Islet precursor cell (in vitro differentiated cells): ENCODE data around the gene KAZN.
A peak's percentile ranks its signal among the peaks of the same experiment; 100 is the strongest.

Experiments used
- DNase-seq: peaks from one replicate; pipeline ENCODE4 v3.0.0-alpha.2; 2018

Gene KAZN

DNA sequence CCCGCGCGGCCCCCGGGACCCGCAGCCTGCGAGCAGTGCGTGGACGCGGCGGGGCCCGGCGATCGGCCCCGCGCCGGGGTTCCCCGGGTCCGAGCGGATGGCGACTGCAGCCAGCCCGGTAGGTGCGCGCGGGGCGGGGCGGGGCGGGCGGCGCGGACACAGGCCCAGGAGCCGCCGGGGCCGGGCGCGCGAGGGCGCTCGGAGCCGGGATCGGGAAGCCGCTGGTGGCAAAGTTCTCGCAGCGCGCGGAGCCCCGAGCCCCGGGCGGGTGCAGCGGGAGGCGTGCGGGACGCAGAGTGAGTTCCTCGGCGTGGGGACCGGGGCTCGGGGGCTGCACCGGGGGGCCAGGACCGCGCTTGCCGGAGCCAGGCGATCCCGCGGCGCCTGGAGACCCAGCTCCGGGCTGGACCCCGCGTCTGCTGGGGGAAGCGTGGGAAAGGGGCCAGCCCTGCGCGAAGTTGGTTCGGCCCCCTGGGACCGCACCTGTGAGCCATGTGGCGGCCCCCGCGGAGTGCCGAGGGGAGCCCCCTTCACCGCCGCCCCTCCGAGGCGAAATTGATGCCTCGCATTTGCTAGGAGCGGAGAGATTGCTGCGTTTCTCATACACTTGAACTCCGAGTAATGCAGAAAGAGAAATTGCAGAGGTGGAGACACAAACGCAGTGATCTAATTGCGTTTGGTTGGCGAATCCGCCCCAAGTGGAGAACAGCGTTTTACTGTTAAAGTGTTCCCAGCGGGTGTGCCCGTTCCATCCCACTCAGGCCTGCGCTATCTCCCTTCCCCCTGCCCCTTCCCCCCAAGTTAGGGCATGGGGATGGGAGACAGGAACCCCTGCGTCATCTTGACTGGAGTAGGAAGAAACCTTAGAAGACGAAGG, 326.2 kb downstream of the KAZN start:
- no peak for DNase-seq

DNA sequence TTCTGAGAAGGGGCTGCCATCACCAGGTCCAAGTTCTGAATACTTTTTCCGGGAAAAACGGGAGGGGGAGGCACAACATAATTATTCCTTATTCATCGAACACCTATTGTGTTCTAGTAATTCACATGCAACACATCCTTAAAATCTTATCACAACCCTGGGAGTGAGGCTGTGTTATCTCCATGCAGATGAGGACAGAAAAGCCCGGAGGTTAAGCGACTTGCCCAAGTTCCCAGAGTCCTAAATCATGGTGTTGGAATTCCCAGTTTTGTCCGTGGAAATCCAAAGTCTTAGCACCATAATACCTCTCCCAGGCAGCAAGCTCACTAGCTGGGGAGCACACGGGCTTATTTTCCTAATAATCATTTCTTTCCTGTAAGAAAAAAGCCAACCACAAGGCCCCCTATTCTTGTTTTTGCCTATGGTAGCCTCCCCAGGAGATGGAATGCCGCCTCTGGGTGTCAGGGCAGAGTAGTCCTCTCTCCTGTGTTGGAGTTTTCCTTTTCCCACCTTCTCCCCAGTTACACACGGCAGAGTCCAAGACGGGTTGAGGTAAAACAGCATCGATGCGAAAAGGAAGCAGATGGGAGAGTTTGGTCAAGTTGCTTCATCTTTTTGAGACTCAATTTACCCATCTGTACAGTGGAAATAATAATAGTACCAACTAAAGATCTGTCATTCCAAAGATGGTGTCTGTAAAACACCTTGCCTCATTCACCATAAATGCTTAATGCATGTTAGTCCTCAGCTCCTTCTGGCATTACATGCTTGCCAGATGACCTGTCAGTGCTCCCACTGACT, 327.1 kb downstream of the KAZN start:
- no peak for DNase-seq

DNA sequence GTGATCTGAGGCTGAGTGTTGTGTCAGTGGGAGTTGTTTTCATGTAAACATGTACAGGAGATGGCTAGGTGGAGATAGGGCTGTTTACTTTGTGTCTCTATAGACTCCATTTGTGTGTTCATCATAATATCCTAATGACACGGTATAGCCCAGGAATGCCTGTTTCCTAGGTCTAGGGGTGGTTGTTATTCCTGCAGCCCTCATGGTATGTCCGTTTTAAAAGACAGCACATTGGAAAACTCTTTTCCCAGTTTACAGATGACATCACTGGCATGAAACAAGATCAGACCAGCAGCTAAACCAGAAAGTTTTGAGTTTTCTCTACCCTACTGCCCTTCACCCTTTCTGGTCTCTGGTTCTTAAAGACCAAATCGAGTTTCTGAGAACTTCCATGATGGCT, 327.7 kb downstream of the KAZN start:
- no peak for DNase-seq

DNA sequence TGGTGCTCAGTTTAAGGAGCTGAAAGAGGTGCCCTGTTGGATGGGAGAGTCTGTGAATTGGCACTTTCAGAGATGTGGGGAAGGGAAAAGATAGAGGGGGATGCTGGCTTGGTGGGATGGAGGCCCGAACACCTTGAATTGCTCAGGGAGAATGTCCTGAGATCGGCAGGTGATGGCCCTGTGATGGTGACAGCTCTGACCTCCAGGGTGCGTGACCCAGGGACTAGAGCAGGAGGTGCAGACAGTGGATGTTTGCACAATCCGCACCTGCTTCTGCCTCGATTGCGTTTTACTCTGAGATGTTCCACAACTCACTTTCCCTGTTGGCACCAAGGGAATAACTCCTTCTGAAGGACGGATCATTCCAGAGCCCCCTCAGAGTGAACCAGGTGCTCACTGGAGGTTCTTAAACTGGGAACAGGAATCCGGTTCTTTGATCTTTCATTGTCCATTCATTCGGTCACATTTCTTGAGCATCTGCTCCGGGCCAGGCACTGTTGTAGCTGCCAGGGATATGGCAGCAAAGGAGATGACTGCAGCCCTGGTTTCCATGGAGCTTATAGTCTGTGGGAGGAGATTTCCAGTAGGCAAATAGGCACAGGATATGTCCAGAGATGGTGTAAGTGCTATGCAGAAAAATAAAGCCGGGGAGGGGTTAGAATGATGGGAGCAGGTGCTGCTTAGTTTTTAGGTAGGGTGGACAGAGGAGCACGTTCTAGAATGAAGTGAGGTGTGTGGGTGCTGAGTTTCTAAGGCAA, 328.5 kb downstream of the KAZN start:
- no peak for DNase-seq

DNA sequence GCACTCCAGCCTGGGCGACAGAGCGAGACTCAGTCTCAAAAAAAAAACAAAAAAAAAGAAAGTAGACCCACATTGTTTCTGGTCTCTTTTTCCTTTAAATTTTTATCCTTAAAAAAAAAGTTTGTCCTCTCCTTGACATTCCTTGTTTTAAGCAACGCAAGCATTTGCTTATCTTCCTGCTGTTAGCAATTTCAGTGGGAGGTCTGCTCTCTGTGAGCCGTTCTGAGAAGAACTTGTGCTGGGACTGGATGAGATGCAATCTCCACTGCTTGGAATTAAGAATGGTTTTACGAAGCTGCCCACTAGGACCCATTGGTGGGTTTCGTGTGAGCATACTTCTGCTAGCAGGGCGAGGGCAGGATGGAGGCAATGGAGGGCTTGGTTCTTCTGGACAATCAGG, 329.9 kb downstream of the KAZN start:
- no peak for DNase-seq

DNA sequence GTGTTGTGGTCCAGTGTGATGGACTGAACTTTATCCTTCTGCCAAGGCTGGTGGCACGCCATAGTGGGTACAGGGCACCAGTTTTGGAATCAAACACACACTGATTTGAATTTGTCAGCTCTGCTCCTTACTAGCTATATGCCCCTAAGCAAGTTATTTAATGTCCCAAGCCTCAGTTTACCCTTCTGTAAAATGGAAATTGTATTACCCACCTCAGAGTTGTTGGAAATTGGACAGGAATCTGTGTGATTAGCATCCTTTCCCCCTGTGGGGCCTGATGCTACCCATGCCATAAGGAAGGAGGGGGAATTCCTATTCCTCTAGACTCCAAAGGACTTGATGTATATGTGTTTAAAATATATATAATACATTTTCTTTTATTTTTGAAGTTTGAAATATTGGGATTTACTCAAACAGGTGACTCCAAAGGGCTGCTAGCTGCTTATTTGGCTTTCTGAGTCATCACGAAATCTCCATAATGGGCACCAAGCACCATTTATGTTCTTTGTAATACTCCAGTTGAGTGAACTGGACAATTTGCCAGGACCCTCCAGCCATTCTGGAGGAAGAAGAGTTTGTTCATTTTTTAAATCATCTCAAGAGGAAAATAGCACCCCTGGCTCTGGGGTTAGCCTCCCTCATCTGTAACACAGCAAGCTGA, 330.5 kb downstream of the KAZN start:
- DNase-seq, result no peak

DNA sequence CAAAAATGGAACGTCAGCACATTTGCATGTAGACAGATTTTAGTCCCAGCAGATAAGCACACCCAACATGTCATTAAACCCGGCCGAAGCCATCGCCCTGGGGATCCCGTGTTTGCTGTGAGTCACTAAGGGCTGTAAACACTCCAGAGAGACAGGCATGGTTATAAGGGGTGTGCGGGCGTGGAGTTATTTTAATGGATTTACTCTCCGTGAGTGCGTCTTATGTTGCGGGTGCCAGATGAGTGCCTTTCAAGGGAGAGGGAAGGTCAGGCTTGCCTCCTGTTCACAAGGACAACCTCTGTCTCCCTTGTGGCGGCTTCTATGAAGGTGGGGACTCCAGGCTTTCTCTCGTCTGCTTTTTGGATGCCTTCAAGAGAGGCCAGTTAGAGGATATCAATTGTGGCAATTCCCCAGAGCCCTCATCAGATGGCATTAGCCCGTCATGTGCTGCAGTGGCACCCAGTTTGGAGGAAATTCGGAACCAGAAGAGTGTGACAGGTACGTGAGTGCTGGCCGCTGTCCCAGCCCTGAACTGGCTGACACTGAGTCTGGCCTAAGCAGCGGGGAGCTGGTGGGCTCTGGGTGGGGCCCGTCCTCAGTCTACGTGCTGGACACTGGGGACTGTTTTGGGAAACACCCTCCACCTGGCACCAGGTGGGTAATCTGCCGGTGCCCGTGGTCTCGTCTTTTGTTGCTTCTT, 331.2 kb downstream of the KAZN start:
- peak; percentile 94 for DNase-seq

DNA sequence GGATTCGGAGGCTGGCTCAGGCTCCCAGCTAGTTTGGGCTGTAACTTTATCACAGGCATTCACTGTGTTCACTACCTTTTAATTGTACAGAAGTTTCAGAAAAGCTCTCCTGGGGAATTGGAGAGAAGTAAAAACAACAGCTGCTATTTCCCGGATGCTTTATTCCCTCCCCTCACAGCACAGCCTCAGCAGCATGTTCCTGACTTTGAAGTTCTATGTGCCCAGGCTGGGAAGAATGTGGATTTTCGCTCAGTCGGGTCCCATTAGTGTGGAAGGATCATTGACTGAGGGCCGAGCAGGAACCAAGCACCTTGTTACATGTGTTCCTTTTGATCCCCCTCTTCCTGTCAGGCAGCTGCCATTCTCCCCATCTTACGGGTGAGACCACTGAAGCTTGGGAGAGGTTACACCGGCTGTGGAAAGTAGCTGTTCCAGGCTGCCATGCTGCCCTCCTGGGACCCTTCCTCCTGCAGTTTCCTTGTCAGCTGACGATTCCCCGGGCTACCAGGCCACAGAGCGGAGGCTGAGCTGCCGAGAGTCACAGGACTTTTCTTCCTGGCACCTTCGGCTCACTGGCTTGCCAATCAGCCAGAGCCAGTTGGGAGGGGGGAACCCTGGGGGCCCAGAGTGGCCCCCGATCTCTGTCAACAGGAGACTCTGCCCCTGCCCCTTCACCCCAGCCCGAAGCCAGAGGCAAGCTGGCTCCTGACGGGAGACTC, 331.9 kb downstream of the KAZN start:
- DNase-seq, result no peak

DNA sequence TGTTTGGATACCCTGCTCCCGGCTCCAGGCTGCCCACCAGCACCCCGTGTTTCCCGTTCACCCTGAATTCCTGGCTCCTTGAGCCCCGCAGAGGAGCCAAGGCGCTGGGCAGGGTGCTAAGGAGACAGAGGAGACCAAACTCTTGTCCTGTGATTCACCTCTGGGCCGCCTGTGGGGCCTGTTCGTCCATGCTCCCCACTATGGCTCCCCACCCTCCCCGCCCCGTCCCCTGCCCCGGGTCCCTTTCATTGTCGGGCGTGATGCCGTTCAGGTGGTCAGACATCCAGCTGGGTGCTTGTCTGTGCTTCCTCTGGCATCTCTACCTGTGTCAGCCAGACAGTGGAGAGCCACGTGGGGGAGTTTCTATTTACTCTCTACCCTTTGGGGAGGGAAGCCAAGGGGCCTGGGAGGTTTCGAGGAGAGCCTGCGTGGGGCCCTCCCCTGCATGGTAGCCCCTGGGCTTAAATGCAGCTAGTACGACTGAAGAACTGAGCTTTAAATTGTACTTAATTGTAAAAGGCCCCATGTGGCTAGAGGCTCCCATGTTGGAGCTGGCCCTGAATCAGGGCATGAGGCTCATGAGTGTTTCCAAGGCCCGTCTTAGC, 333.7 kb downstream of the KAZN start:
- no peak for DNase-seq

DNA sequence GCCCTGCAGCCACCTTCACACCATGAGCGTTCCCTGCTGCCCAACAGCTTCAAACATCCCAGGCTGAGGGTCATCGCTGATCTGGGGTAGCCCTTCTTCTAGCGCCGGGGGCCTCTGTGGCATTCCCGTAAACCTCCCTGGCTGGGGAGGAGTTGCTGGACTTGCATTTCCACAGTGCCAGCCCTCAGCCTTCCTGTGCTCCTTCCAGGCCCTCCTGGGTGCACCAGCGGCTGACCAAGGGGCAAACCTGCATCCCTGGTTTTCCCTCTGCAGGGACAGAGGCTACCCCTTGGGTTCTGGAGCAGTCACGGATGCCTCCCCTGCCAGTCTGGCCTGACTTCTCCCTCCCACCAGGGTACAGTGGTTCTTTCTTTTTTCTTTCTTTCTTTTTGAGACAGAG, 336.4 kb downstream of the KAZN start:
- DNase-seq, result no peak

DNA sequence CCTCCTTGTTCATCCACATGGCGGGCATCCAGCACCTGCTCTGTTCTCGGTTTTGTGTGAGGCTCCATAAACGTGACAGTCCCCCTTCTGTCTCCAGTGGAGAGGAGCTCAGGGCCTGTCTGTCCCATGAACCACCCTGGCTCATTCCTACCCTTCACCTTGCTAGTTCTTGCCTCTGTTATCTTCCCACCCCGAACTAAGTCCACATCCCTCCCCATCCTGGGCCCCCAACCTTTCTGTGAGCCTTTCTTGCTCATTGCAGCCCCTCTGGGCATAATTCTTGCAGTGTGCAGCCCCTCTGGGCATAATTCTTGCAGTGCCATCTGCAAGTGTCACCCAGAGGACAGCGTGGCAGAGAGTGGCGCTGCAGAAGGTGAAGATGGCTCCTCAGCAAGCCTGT, 338.3 kb downstream of the KAZN start:
- DNase-seq, result no peak

DNA sequence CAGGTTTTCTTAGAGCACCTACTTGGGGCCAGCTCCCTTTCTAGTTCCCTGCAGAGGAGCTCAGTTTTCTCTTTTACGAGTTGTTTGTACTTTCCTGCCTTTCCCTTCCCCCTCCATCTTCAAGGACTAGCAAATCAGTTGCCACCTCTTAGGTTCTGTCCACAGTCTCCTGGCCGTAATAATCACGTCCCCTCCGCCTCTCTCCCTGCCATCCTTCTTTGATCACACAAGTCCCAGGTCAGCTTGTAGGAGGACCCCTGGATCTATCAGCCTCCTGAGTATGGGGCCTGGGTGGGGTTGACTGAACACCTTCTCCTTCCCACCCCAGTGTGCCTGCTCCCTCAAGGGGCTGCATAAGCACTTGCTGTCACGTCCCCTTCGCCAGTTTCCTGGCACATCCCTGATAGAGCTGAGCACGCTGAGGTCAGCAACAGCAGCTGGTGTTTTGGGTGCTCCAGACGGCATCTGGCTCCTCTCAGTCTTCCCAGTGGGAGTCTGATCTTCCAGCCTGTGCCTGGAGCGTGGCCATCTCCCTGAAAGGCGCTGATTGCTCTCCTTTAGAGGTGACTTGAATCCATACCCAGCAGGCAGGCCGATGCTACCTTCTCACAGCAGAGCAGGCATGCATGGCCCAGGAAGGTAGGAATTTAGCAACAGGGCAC, 338.9 kb downstream of the KAZN start:
- no peak for DNase-seq

DNA sequence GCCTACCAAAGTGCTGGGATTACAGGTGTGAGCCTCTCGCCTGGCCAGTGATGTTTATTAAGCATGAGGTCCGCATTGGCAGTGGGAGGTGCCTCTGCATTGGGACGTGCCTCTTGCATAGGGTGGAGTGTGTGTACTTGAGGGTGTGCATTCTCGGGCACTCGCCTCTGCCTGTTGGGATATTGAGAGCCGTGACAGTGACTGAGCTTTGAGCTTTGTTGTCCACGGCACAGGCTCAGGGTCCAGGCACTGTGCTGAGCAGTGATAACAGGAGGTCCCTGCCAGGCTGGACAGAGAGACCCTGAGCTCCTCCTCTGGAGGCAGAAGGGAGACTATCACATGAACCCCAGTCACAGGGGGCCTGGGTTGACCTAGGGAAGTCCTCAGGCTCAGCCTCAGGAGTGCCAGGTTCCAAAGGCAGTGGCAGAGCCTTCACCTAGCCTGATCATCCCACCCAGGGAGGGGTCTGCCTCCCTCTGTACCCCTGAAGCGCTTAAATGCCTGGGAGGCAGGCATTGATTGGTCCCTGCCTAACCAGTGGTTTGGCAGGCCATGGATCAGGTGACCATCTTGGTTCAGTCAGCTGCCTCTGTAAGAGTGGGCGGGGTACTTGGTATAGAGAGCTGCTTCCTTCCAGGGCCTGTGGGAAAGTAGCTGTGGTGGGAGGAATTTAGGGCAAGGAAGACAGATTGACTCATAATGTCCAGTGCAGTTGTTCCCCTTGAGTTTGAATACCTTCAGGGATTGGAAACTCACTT, 341.2 kb downstream of the KAZN start:
- DNase-seq, result peak; percentile 76

DNA sequence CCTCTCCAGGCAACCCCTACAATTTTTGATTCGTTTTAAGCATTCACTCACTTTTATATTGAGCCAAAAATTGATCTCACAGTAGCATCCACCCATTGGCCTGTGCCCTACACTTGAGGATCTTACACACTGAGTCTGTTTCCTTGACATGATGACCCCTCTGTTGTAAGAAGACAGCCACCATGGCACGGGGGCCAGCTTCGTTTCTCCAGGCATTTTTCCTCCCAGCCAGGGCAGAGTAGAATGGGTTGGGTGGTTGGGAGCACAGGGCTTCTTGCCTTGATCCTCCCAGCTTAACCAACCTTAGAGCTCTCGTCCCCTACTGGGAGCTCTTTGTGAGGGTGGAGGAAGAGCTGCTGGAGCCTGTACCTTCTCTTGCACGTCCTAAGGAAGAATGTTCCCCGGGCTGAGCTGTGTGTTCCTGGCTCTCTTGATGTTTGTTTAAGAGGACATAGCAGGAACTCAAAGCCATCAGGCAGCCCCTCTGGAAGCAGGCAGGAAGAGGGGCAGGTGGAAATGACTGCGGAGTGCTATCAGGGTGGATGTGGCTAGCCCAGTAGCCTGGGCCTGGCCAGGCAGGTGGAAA, 341.9 kb downstream of the KAZN start:
- no peak for DNase-seq

DNA sequence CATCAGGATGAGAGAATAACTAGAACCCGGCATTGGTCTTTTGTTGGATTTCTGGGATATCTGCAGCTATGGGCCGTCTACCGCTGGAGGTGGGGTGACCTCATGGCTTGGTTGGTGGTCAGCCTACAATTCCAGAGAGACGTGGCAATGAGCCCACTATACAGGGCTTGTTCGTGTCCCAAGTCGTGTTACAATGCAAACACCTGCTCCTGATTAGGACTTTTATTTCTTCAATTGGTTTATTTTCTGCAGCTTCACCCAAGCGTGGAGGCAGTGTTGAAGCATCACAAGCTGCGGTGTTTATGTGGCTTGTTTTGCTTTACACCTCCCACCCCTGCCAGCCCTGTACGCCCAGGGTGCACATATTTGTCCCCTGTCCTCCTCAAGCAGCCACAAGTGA, 343.4 kb downstream of the KAZN start:
- no peak for DNase-seq

DNA sequence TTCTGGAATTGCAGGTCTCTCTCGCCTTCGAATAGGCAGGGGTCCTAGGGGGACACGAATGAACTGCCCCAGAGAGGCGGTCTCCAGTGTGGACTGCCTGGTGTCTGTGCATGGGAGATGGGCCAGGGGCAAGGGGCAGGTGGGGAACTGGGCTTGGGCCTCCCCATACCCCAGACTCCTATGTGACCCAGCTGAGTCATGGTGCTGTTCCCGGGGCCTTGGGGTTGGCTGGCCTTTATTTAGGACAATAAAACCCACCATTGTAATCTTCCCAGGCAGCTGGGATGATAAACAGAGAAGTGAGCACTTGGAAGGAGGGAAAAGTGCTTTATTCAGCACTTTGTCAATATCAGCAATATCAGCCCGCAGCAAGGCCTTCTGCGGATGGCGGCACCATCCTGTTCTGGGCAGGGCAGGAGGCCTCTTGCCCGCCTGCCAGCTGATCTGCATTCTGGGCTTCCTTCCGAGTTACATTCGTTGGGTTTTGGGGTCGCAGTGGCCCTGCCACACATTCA, 346.0 kb downstream of the KAZN start:
- DNase-seq, result no peak

DNA sequence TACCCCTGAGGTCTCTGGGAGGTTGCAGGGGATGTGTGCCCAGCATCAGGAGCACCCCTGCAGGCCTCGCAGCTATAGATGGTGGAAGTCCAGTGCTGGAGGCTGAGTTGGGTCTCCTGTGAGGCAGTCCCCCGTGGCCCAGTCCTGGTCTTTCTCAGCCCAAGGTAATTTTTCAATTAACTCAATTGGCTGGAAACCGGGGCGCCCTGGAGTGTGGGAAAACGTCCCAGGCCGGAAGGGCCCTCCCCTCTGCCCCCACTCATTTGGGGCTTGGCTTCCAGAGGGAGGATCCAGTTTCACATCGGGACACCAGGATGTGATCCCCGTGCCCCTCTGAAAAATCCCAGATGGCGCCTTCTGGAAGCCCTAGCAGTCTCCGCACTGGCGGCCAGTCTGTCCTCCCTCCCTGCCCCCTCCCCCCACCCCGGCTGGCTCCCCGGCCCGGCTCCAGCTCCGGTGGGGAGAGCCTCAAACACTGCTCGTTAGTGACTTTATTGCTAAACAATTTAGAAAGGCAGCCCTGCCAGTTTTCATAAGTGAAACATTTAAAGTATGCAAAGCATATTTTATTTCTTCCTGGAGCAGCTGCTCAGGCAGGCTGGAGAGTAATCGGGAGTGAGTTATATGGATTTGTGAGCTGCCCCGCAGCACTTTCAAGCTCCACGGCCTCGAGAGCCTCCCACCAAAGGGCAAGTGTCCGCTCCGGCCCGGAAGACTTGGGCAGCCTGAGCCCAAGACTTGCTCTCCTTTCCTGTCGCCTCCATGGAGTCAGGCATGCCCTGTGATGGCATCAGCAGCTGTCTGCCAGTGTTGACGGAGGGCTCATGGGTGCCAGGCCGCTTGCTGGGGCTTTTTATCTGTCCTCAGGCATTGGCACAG, 346.9 kb downstream of the KAZN start:
- DNase-seq, result peak; percentile 75

DNA sequence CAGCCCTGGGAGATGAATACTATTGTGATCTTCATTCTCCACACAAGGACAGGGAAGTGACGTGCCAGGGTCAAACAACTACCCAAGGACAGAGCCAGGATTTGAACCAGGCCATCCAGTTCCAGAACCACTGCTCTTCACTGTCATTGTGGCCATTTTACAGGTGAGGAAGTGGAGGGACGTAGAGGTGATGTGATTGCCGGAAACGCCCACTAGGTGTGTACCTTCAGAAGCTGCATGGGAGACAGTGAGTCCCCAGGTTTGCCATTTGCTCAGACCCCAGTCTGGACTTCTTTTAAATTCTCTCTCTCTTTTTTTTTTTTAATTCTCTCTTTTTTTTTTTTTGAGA, 347.5 kb downstream of the KAZN start:
- DNase-seq, result no peak
